HL-60 (cell line): ENCODE measurements around the gene STN1.

Experiments used
- DNase-seq, 2 experiments: peaks; one replicate each; pipeline ENCODE4 v3.0.0-alpha.2; 2010 to 2020; ENCODE audit warnings: low read depth in 1 of 2, low spot score in 1 of 2
- H3K27ac ChIP-seq: fragments of 250-450 bp; sonication (Bioruptor Pico); replicated peaks from 2 replicates; pipeline ENCODE4 v1.5.1; 2020; ENCODE audit warnings: mild to moderate bottlenecking, moderate library complexity
- H3K27me3 ChIP-seq: fragments of 250-450 bp; sonication (Bioruptor Pico); 2 replicates; pipeline ENCODE4 v1.5.1; 2021; ENCODE audit warnings: mild to moderate bottlenecking, moderate library complexity; ENCODE audit not compliant: insufficient read depth, poor library complexity, severe bottlenecking
- H3K4me3 ChIP-seq: replicated peaks from 2 replicates; pipeline ENCODE4 v1.5.1; 2011; ENCODE audit warnings: mild to moderate bottlenecking, control low read depth, low read length; ENCODE audit not compliant: insufficient read depth
- CTCF ChIP-seq: IDR thresholded peaks from one replicate; pipeline ENCODE4 v1.5.1; 2011; ENCODE audit warnings: low read length, control low read depth, inconsistent platforms; ENCODE audit not compliant: insufficient read depth
- GABPA ChIP-seq: IDR thresholded peaks from 2 replicates; pipeline ENCODE4 v1.6.1; 2012; ENCODE audit warnings: low read depth
- POLR2AphosphoS5 ChIP-seq: IDR thresholded peaks from 2 replicates; pipeline ENCODE4 v1.6.1; 2012; ENCODE audit warnings: low read depth
- REST ChIP-seq: IDR thresholded peaks from 2 replicates; pipeline ENCODE4 v1.6.1; 2012; ENCODE audit warnings: low read depth; ENCODE audit not compliant: insufficient replicate concordance
- SPI1 ChIP-seq: IDR thresholded peaks from 2 replicates; pipeline ENCODE4 v1.6.1; 2012; ENCODE audit warnings: low read depth, mild to moderate bottlenecking, borderline replicate concordance

Gene STN1

GRCh38 chr10:103838862-103839518 lies 79.0 kb downstream of the STN1 start:
- no peak for DNase-seq
- no peak overlapping the region for H3K4me3 ChIP-seq
- no peak overlapping the region for H3K27ac ChIP-seq
- no peak for TF ChIP-seq SPI1
- TF ChIP-seq REST = no peak
- no peak for TF ChIP-seq POLR2AphosphoS5
- TF ChIP-seq GABPA = no peak
- TF ChIP-seq CTCF = no peak
- H3K27me3 ChIP-seq = no peaks in the 10 kb centered on the region

DNA sequence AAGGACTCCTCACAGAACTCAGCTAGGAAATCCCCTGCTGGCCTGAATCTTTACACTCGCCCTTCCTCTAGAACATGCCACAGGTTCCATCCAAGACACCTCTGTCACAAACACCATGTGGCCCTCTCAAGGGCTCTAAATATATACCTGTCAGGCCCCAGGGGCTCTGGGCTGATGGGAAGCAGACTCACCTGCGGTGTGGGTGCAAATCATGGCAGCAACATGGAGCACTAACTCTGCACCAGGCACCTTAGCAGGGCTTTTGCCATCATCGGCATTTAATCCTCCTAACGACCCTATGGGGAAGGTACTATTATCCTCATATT lies 80.0 kb downstream of the STN1 start:
- no peak for DNase-seq
- TF ChIP-seq SPI1 = no peak
- TF ChIP-seq CTCF = no peak
- no peak for TF ChIP-seq POLR2AphosphoS5
- no peak for TF ChIP-seq GABPA
- no peak for TF ChIP-seq REST
- Histone ChIP-seq H3K27me3 (no peaks in the 10 kb centered on the region), H3K27ac (no peak overlapping the region), H3K4me3 (no peak overlapping the region)

DNA sequence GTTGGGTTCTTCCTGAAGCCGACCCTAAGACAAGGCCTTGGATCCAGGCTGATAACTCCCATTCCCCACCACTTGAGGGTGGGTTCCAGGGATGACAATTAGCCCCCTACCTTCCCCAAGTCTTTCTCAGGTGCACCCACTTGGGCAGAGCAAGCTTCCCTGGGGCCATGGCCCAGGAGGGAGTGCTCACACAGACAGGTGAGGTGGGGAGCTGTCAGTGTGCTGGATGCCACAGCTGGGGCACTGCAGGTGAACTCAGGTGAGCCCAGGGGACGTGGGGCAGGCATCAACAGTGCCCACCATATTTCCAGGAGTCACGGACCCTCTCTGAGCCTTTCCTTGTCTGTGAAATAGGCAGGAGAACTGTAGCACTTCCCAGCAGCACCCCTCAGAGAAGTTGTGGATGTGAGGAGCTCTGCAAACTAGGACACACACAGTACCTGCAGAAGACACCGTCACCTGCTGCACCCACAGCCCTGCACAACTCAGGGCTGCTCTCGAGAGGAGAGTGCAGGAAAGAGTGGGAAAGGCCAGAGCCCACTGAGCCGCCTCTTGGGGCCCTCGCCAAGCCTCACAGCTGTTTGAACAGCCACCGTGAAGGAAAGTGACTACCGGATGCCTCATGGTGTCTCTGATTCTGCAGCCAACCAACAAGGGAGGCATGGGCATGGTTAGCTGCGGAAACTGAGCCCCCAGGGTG lies 80.5 kb downstream of the STN1 start:
- H3K27ac ChIP-seq = no peak overlapping the region
- DNase-seq = no peak
- no peaks in the 10 kb centered on the region for H3K27me3 ChIP-seq
- TF ChIP-seq CTCF (no peak), POLR2AphosphoS5 (no peak), SPI1 (no peak), REST (no peak), GABPA (no peak)
- no peak overlapping the region for H3K4me3 ChIP-seq
